MM.1S (cell line): Measurements from ENCODE around the gene SLC16A10.

ENCODE experiments used
- CTCF ChIP-seq: fragments of 300-600 bp; sonication (generic); IDR thresholded peaks from 2 replicates; pipeline ENCODE4 v1.5.1; 2016; ENCODE audit warnings: antibody characterized with exemption, low read length, mixed read lengths
- EZH2phosphoT487 ChIP-seq: fragments of 300-600 bp; sonication (generic); IDR thresholded peaks from 2 replicates; pipeline ENCODE4 v1.6.1; 2018; ENCODE audit warnings: antibody characterized with exemption, low read length

- no peak for TF ChIP-seq CTCF
- TF ChIP-seq EZH2phosphoT487 = no peak
Measured at GRCh38 chr6:111074311-111074710, 13.0 kb upstream of the SLC16A10 start.
